GM19351 (cell line): ENCODE measurements around the gene TKTL1.
A peak's percentile ranks its signal among the peaks of the same experiment; 100 is the strongest.

Source experiments
- ATAC-seq: cut with Tn5 transposase; IDR thresholded peaks from one replicate; pipeline ENCODE4 v1.9.1; 2021; ENCODE audit warnings: mild to moderate bottlenecking, moderate library complexity; ENCODE audit not compliant: unreplicated experiment

Gene TKTL1

GRCh38 chrX:154359362-154360154 lies 64.0 kb downstream of the TKTL1 start:
- ATAC-seq: no peak

- ATAC-seq: no peak
These were observed 64.6 kb downstream of the TKTL1 start for GRCh38 chrX:154360155-154360713.

GRCh38 chrX:154362085-154362742 lies 66.6 kb downstream of the TKTL1 start:
- no peak for ATAC-seq

- ATAC-seq: no peak
These were observed 68.3 kb downstream of the TKTL1 start for GRCh38 chrX:154363706-154364439.

- no peak for ATAC-seq
These were observed 69.5 kb downstream of the TKTL1 start for GRCh38 chrX:154365052-154365600.

GRCh38 chrX:154365997-154366665 lies 70.5 kb downstream of the TKTL1 start:
- ATAC-seq: no peak

GRCh38 chrX:154366666-154367055 lies 71.1 kb downstream of the TKTL1 start:
- no peak for ATAC-seq

- no peak for ATAC-seq
These were observed 72.1 kb downstream of the TKTL1 start for GRCh38 chrX:154367474-154368308.

GRCh38 chrX:154368630-154369448 lies 73.2 kb downstream of the TKTL1 start:
- peak; percentile 33 for ATAC-seq

GRCh38 chrX:154369449-154370299 lies 74.1 kb downstream of the TKTL1 start:
- no peak for ATAC-seq

- no peak for ATAC-seq
These were observed 74.9 kb downstream of the TKTL1 start for GRCh38 chrX:154370300-154371016.

GRCh38 chrX:154371017-154371788 lies 75.6 kb downstream of the TKTL1 start:
- peak; percentile 54 for ATAC-seq

- peak; percentile 7 for ATAC-seq
These were observed 76.2 kb downstream of the TKTL1 start for GRCh38 chrX:154371789-154372300.

GRCh38 chrX:154372612-154373022 lies 77.0 kb downstream of the TKTL1 start:
- no peak for ATAC-seq

GRCh38 chrX:154373340-154374306 lies 78.0 kb downstream of the TKTL1 start:
- ATAC-seq: no peak
